Measurements from ENCODE around the gene RSPO1. TPM values are rescaled to one million over a fixed set of nuclear protein-coding genes. Genes with fewer than 3 reads are reported as not detected.

The RSPO1 gene
- polyA plus RNA-seq, 1 of the 3 experiments (the other 2 are of a cell fraction) = 0.03 TPM

GRCh38 chr1:37677143-37677439 is 42.4 kb upstream of the RSPO1 start (continued):
- TF ChIP-seq USF2 (IDR thresholded peaks at IDR 0.05; ENCODE audit: borderline replicate concordance, low read depth, low read length) = no peak
- TF ChIP-seq CHD2 (IDR thresholded peaks at IDR 0.05; ENCODE audit: low read length, partially characterized antibody) = no peak
- TF ChIP-seq YY1 (IDR thresholded peaks at IDR 0.05; ENCODE audit: low read depth) = no peak

- Histone ChIP-seq H4K20me1 (ENCODE audit: insufficient read depth) (no peaks in the 10 kb centered on the region), H3K27me3 (ENCODE audit: insufficient read depth) (no peaks in the 10 kb centered on the region), H3K4me1 (ENCODE audit: control insufficient read depth in 1 of 2, insufficient read depth in 2 of 2, low read depth in 1 of 2, low read length in 1 of 2) (no peaks in the 10 kb centered on the region), H3K4me2 (no peak overlapping the region), H3K79me2 (ENCODE audit: insufficient read depth) (no peaks in the 10 kb centered on the region), H3K4me3 (ENCODE audit: low read depth in 2 of 2, low read length in 1 of 2) (no peak overlapping the region), H3K36me3 (replicated peaks in 1 of 2; ENCODE audit: control insufficient read depth in 1 of 2, insufficient read depth in 2 of 2, low read length in 1 of 2) (peaks cover 7 to 8% of the 10 kb centered on the region in 2 experiments), H3K27ac (ENCODE audit: low read depth in 2 of 2, low read length in 1 of 2) (no peak overlapping the region), H3F3A (replicated peaks; ENCODE audit: insufficient read depth) (no peaks in the 10 kb centered on the region), H3K9me3 (no peaks in the 10 kb centered on the region), H3K9me2 (no peaks in the 10 kb centered on the region), H3K9ac (no peak overlapping the region), H2AFZ (ENCODE audit: low read depth) (no peak overlapping the region)
- ChIA-PET CTCF (interaction anchor here (0.8 to 13.8 kb wide), 5 partner anchors 9 to 114 kb away, joined by 3 to 358 read pairs (median 4); no protein-coding TSS in a partner anchor), POLR2A (no interaction called here)
- no peak for DNase-seq
- TF ChIP-seq RFX5 (IDR thresholded peaks at IDR 0.05; ENCODE audit: low read length) (no peak), FOXJ3 (CRISPR knock-in tag; IDR thresholded peaks at IDR 0.05) (no peak), ELF1 (IDR thresholded peaks at IDR 0.05) (no peak), RAD21 (IDR thresholded peaks at IDR 0.05; ENCODE audit: low read length) (no peak), RXRA (IDR thresholded peaks at IDR 0.05; ENCODE audit: borderline replicate concordance, low read depth) (no peak), GABPA (IDR thresholded peaks at IDR 0.05; ENCODE audit: low read depth) (no peak), SMC3 (IDR thresholded peaks at IDR 0.05; ENCODE audit: low read depth, low read length) (no peak), IRF3 (IDR thresholded peaks at IDR 0.05; ENCODE audit: low read depth, low read length) (no peak), YY1 (IDR thresholded peaks at IDR 0.05; ENCODE audit: low read depth) (no peak), CTCF (IDR thresholded peaks at IDR 0.05) (no peak)
- 54% methylated on average over 14 of the region's 14 CpGs for WGBS (ENCODE audit: low lambda C conversion rate)
These were observed 41.8 kb upstream of the RSPO1 start for GRCh38 chr1:37676281-37677142.
